H9 (cell line): Measurements from ENCODE around the gene GAL3ST2. TPM values are rescaled to one million over a fixed set of nuclear protein-coding genes. Genes with fewer than 3 reads are reported as not detected.

Source experiments
- DNase-seq: peaks from one replicate; pipeline ENCODE4 v3.0.0-alpha.2; 2017
- H2AFZ ChIP-seq: one replicate; pipeline ENCODE4 v1.6.1; 2013; ENCODE audit warnings: mild to moderate bottlenecking, low read length, control low read depth, moderate library complexity
- H2AK5ac ChIP-seq: 2 replicates; pipeline ENCODE4 v1.6.1; 2013; ENCODE audit warnings: low read length, control low read depth, mixed read lengths; ENCODE audit not compliant: insufficient read length
- H2BK120ac ChIP-seq: one replicate; pipeline ENCODE4 v1.6.1; 2013; ENCODE audit warnings: low read depth, mild to moderate bottlenecking, low read length, control low read depth, inconsistent platforms; ENCODE audit not compliant: poor library complexity, severe bottlenecking
- H2BK12ac ChIP-seq: 2 replicates; pipeline ENCODE4 v1.6.1; 2013; ENCODE audit warnings: low read length, control low read depth, mixed read lengths, low read depth; ENCODE audit not compliant: insufficient read length
- H2BK15ac ChIP-seq: 2 replicates; pipeline ENCODE4 v1.6.1; 2013; ENCODE audit warnings: low read depth, low read length, control low read depth
- H2BK20ac ChIP-seq: one replicate; pipeline ENCODE4 v1.6.1; 2013; ENCODE audit warnings: low read depth, mild to moderate bottlenecking, low read length, control low read depth, inconsistent platforms; ENCODE audit not compliant: poor library complexity, severe bottlenecking
- H2BK5ac ChIP-seq: 2 replicates; pipeline ENCODE4 v1.6.1; 2013; ENCODE audit warnings: low read length, control low read depth, mixed read lengths; ENCODE audit not compliant: insufficient read length
- H3K14ac ChIP-seq: 2 replicates; pipeline ENCODE4 v1.6.1; 2013; ENCODE audit warnings: low read length, control low read depth; ENCODE audit not compliant: insufficient read depth
- H3K18ac ChIP-seq: 2 replicates; pipeline ENCODE4 v1.6.1; 2013; ENCODE audit warnings: low read depth, mild to moderate bottlenecking, mixed read lengths, low read length, control low read depth; ENCODE audit not compliant: insufficient read length
- H3K23ac ChIP-seq: 2 replicates; pipeline ENCODE4 v1.6.1; 2013; ENCODE audit warnings: low read length, control low read depth, mixed read lengths, low read depth; ENCODE audit not compliant: insufficient read length
- H3K23me2 ChIP-seq: 2 replicates; pipeline ENCODE4 v1.6.1; 2013; ENCODE audit warnings: low read depth, mild to moderate bottlenecking, mixed read lengths, low read length, control low read depth; ENCODE audit not compliant: insufficient read length, poor library complexity, severe bottlenecking
- H3K27ac ChIP-seq: 2 replicates; pipeline ENCODE4 v1.5.1; 2013; ENCODE audit warnings: low read length, control low read depth, mixed read lengths, low read depth; ENCODE audit not compliant: insufficient read length
- H3K27me3 ChIP-seq: 2 replicates; pipeline ENCODE4 v1.6.1; 2013; ENCODE audit warnings: low read length, control low read depth, inconsistent platforms; ENCODE audit not compliant: insufficient read depth
- H3K4ac ChIP-seq: 2 replicates; pipeline ENCODE4 v1.6.1; 2013; ENCODE audit warnings: low read depth, mild to moderate bottlenecking, control low read depth, inconsistent platforms, low read length, moderate library complexity
- H3K4me1 ChIP-seq: 2 replicates; pipeline ENCODE4 v1.6.1; 2013; ENCODE audit warnings: low read length, control low read depth, inconsistent platforms; ENCODE audit not compliant: insufficient read depth
- H3K4me2 ChIP-seq: 2 replicates; pipeline ENCODE4 v1.6.1; 2013; ENCODE audit warnings: low read length, control low read depth, mixed read lengths; ENCODE audit not compliant: insufficient read length, insufficient read depth
- H3K56ac ChIP-seq: 2 replicates; pipeline ENCODE4 v1.6.1; 2013; ENCODE audit warnings: low read depth, mild to moderate bottlenecking, mixed read lengths, low read length, control low read depth; ENCODE audit not compliant: insufficient read length
- H3K79me1 ChIP-seq: 2 replicates; pipeline ENCODE4 v1.6.1; 2013; ENCODE audit warnings: low read depth, mild to moderate bottlenecking, moderate library complexity, low read length, control low read depth, inconsistent platforms; ENCODE audit not compliant: insufficient read depth, poor library complexity, severe bottlenecking
- H3K79me2 ChIP-seq: 2 replicates; pipeline ENCODE4 v1.6.1; 2013; ENCODE audit warnings: low read length, control low read depth, inconsistent platforms; ENCODE audit not compliant: insufficient read depth
- H3K9ac ChIP-seq: 2 replicates; pipeline ENCODE4 v1.6.1; 2013; ENCODE audit warnings: low read length, control low read depth, mixed read lengths; ENCODE audit not compliant: insufficient read length; ENCODE audit errors: extremely low read depth
- H3K9me3 ChIP-seq: one replicate; pipeline ENCODE4 v1.6.1; 2013; ENCODE audit warnings: low read depth, low read length, inconsistent platforms; ENCODE audit not compliant: control insufficient read depth
- H3T11ph ChIP-seq: one replicate; pipeline ENCODE4 v1.6.1; 2013; ENCODE audit warnings: mild to moderate bottlenecking, low read length, control low read depth, inconsistent platforms
- H4K20me1 ChIP-seq: one replicate; pipeline ENCODE4 v1.6.1; 2013; ENCODE audit not compliant: control insufficient read depth, insufficient read length, insufficient read depth
- H4K5ac ChIP-seq: 2 replicates; pipeline ENCODE4 v1.6.1; 2013; ENCODE audit warnings: low read depth, mild to moderate bottlenecking, mixed read lengths, low read length, control low read depth; ENCODE audit not compliant: insufficient read length
- H4K8ac ChIP-seq: replicated peaks from 2 replicates; pipeline ENCODE4 v1.6.1; 2013; ENCODE audit warnings: low read length, control low read depth, mixed read lengths, low read depth; ENCODE audit not compliant: insufficient read length
- H4K91ac ChIP-seq: 2 replicates; pipeline ENCODE4 v1.6.1; 2013; ENCODE audit warnings: low read depth, mild to moderate bottlenecking, moderate library complexity, mixed read lengths, low read length, control low read depth; ENCODE audit not compliant: insufficient read length
- H3K27ac Mint-ChIP-seq, 3 experiments: 2 replicates in 2 of 3; 3 replicates in 1 of 3; pipeline ENCODE4 v1.8.0; 2020 to 2021; ENCODE audit warnings: mixed read lengths in 3 of 3, mild to moderate bottlenecking in 1 of 3, moderate library complexity in 1 of 3
- H3K27me3 Mint-ChIP-seq: 2 replicates; pipeline ENCODE4 v1.8.0; 2021; ENCODE audit warnings: low read depth, mild to moderate bottlenecking, moderate library complexity, mixed read lengths
- H3K36me3 Mint-ChIP-seq, 3 experiments: 2 replicates in 2 of 3; 3 replicates in 1 of 3; pipeline ENCODE4 v1.8.0; 2020 to 2021; ENCODE audit warnings: low read depth in 3 of 3, mixed read lengths in 3 of 3; ENCODE audit not compliant: insufficient read depth in 1 of 3
- H3K4me1 Mint-ChIP-seq, 2 experiments: 2 replicates each; pipeline ENCODE4 v1.8.0; 2020; ENCODE audit warnings: mixed read lengths in 2 of 2
- H3K4me3 Mint-ChIP-seq, 2 experiments: 2 replicates in 1 of 2; 3 replicates in 1 of 2; pipeline ENCODE4 v1.8.0; 2020 to 2021; ENCODE audit warnings: mild to moderate bottlenecking in 2 of 2, mixed read lengths in 2 of 2, moderate library complexity in 1 of 2
- H3K9me3 Mint-ChIP-seq, 2 experiments: 2 replicates in 1 of 2; 3 replicates in 1 of 2; pipeline ENCODE4 v1.8.0; 2020; ENCODE audit warnings: mild to moderate bottlenecking in 2 of 2, mixed read lengths in 2 of 2, moderate library complexity in 1 of 2
- WGBS: extraction: QIAGEN DNeasy Blood & Tissue Kit; methylation state at CpG from one replicate; pipeline ENCODE4 v1.1.7; 2013; ENCODE audit warnings: missing lambda C conversion rate, low lambda C conversion rate, mixed read lengths; ENCODE audit not compliant: insufficient read length; ENCODE audit errors: extremely low coverage; 5-methylcytosine and 5-hydroxymethylcytosine counted together
- total RNA-seq: library from RNA; stranded (reverse); gene quantifications from 2 replicates; pipeline ENCODE4 v1.2.1, GENCODE V29; 2021
- TF ChIP-seq, protein P1 (sequence below): fragments of 200-600 bp; sonication (generic); conservative IDR thresholded peaks from 3 replicates; pipeline ENCODE4 v1.8.0; 2021; ENCODE audit warnings: antibody characterized with exemption, mild to moderate bottlenecking

GAL3ST2 gene
- total RNA-seq, 1 experiment from 2014 or later: 0.33 TPM

DNA sequence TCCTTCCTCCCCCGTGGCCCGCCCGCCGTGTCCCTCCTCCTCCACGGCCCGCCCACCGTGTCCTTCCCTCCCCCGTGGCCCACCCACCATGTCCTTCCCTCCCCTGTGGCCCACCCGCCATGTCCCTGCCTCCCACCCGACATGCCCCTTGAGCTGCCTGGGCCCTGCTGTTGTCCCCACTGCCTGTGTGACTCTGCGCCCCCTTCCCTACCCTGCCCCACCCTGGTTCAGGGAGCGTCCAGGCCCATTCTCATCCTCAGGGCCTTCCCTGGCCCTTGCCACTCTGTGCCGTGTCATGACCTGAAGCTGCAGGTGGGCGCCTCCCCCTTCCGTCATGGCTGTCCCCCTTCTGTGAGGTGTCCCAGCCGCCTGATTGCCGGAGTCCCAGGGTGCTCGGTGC lies 21.5 kb upstream of the GAL3ST2 start:
- no peak overlapping the region for H3K23ac ChIP-seq
- Mint-ChIP-seq H3K36me3 (peaks cover 10 to 32% (median 24%) of the 10 kb centered on the region in 3 experiments), H3K27me3 (no peaks in the 10 kb centered on the region; the same call in 1 of the 2 replicates), H3K9me3 (peaks cover 7% of the 10 kb centered on the region in 2 experiments), H3K4me3 (no peak overlapping the region), H3K4me1 (no peaks in the 10 kb centered on the region), H3K27ac (no peak overlapping the region)
- no peaks in the 10 kb centered on the region for H3K4me1 ChIP-seq
- no peaks in the 10 kb centered on the region for H4K20me1 ChIP-seq
- no peak overlapping the region for H3K27ac ChIP-seq
- TF ChIP-seq, protein P1, sequence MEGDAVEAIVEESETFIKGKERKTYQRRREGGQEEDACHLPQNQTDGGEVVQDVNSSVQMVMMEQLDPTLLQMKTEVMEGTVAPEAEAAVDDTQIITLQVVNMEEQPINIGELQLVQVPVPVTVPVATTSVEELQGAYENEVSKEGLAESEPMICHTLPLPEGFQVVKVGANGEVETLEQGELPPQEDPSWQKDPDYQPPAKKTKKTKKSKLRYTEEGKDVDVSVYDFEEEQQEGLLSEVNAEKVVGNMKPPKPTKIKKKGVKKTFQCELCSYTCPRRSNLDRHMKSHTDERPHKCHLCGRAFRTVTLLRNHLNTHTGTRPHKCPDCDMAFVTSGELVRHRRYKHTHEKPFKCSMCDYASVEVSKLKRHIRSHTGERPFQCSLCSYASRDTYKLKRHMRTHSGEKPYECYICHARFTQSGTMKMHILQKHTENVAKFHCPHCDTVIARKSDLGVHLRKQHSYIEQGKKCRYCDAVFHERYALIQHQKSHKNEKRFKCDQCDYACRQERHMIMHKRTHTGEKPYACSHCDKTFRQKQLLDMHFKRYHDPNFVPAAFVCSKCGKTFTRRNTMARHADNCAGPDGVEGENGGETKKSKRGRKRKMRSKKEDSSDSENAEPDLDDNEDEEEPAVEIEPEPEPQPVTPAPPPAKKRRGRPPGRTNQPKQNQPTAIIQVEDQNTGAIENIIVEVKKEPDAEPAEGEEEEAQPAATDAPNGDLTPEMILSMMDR: no peak
- no peak overlapping the region for H3K4me2 ChIP-seq
- no peak overlapping the region for H2AK5ac ChIP-seq
- WGBS: no CpG with 5 or more reads among the region's 18 CpGs
- no peaks in the 10 kb centered on the region for H3K27me3 ChIP-seq
- no peak overlapping the region for H2BK12ac ChIP-seq
- H3K9me3 ChIP-seq: no peaks in the 10 kb centered on the region
- no peak overlapping the region for H3K18ac ChIP-seq
- H3T11ph ChIP-seq: no peak overlapping the region
- H2BK120ac ChIP-seq: no peak overlapping the region
- H3K9ac ChIP-seq: no peak overlapping the region
- no peak overlapping the region for H3K56ac ChIP-seq
- no peaks in the 10 kb centered on the region for H3K79me1 ChIP-seq
- H3K23me2 ChIP-seq: no peaks in the 10 kb centered on the region
- no peak overlapping the region for H2BK5ac ChIP-seq
- no peak overlapping the region; the same call in 1 of the 2 replicates for H3K14ac ChIP-seq
- H3K79me2 ChIP-seq: no peaks in the 10 kb centered on the region
- no peak overlapping the region for H2BK15ac ChIP-seq
- H4K8ac ChIP-seq: no peak overlapping the region
- no peak overlapping the region for H2BK20ac ChIP-seq
- H2AFZ ChIP-seq: no peak overlapping the region
- H3K4ac ChIP-seq: no peak overlapping the region
- DNase-seq: no peak
- no peak overlapping the region for H4K5ac ChIP-seq
- no peak overlapping the region for H4K91ac ChIP-seq
